GM12878 (cell line): Measurements from ENCODE around the gene TDRD9. TPM values are rescaled to one million over a fixed set of nuclear protein-coding genes. Genes with fewer than 3 reads are reported as not detected.

Experiments
- DPF2 ChIP-seq: fragments of 450-650 bp; IDR thresholded peaks from 2 replicates; pipeline ENCODE4 v1.6.1; 2017; ENCODE audit warnings: mild to moderate bottlenecking
- E2F4 ChIP-seq: IDR thresholded peaks from 2 replicates; pipeline ENCODE4 v1.6.1; 2012; ENCODE audit warnings: low read depth, low read length, improper control_type of control experiment
- ETV6 ChIP-seq, 2 experiments: fragments of 450-650 bp in 1 of 2; IDR thresholded peaks in 1 of 2; conservative IDR thresholded peaks in 1 of 2; 2 replicates each; pipeline ENCODE4 v1.6.1; 2014; ENCODE audit warnings: antibody characterized with exemption in 1 of 2, borderline replicate concordance in 1 of 2, low read depth in 1 of 2, mild to moderate bottlenecking in 1 of 2, moderate library complexity in 1 of 2
- HSF1 ChIP-seq: fragments of 150-350 bp; IDR thresholded peaks from 2 replicates; pipeline ENCODE4 v1.6.1; 2014; ENCODE audit warnings: mild to moderate bottlenecking, low read depth, low read length
- MAX ChIP-seq: IDR thresholded peaks from 2 replicates; pipeline ENCODE4 v1.6.1; 2012; ENCODE audit warnings: low read depth, low read length, improper control_type of control experiment
- RELB ChIP-seq: fragments of 450-650 bp; IDR thresholded peaks from 2 replicates; pipeline ENCODE4 v1.6.1; 2017; ENCODE audit warnings: low read depth, mild to moderate bottlenecking, moderate library complexity
- RFX5 ChIP-seq: IDR thresholded peaks from 2 replicates; pipeline ENCODE4 v1.6.1; 2011; ENCODE audit warnings: low read depth, low read length, improper control_type of control experiment
- SREBF1 ChIP-seq: IDR thresholded peaks from 2 replicates; pipeline ENCODE4 v1.6.1; 2012; ENCODE audit warnings: mild to moderate bottlenecking, low read length
- TARDBP ChIP-seq: IDR thresholded peaks from 2 replicates; pipeline ENCODE4 v1.6.1; 2016; ENCODE audit warnings: borderline replicate concordance
- USF1 ChIP-seq: IDR thresholded peaks from 2 replicates; pipeline ENCODE4 v1.6.1; 2011; ENCODE audit warnings: borderline replicate concordance, low read depth, mild to moderate bottlenecking, moderate library complexity, mixed read lengths, low read length; ENCODE audit not compliant: insufficient read depth; ENCODE audit errors: extremely low read length
- polyA plus RNA-seq, 11 experiments: library from polyadenylated mRNA; depleted of rRNA in 4 of 11; unstranded in 6 of 11; stranded (reverse) in 5 of 11; fragments of >200 nt; fragmentation: Nextera tagmentation in 4 of 11; fragmentation: Illumina TruSeq in 1 of 11; extraction: Ambion mirVana in 4 of 11; extraction: Trizol in 1 of 11; gene quantifications; 1 replicate in 1 of 11; 2 replicates in 10 of 11; pipeline versions ENCODE4 v1.2.1 to v1.2.3, GENCODE V29; 2011 to 2016; ENCODE audit warnings: inconsistent platforms in 2 of 11, missing spikeins in 2 of 11, low read depth in 1 of 11
- total RNA-seq, 4 experiments: library from RNA; depleted of rRNA in 3 of 4; stranded (reverse); fragments of >200 nt in 3 of 4; fragmentation: Illumina TruSeq in 1 of 4; extraction: Trizol in 1 of 4; gene quantifications; 2 replicates each; pipeline versions ENCODE4 v1.2.1 to v1.2.3, GENCODE V29; 2013 to 2021

Gene TDRD9
- total and polyA plus RNA-seq, 10 of the 15 experiments (the other 5 are each of a cell fraction or from before 2014, with no cell fraction given) = 0.12 TPM; not detected in 9

GRCh38 chr14:103941462-103941861 is 13.2 kb downstream of the TDRD9 start (continued):
- TF ChIP-seq HSF1 (no peak), TARDBP (no peak), E2F4 (no peak), DPF2 (no peak), MAX (no peak), USF1 (no peak), RELB (no peak), ETV6 (conservative IDR thresholded peaks at IDR 0.05 in 1 of 2, IDR thresholded peaks at IDR 0.05 in 1 of 2; ENCODE audit: borderline replicate concordance in 1 of 2, low read depth in 1 of 2) (no peak), RFX5 (no peak), SREBF1 (no peak)
- TF ChIP-seq, all 136 proteins: peak for 0
